H1 (cell line): ENCODE results near the gene GRID2. TPM values are rescaled to one million over a fixed set of nuclear protein-coding genes. Genes with fewer than 3 reads are reported as not detected.

Experiments used
- BCL11A ChIP-seq, 2 experiments: IDR thresholded peaks; one replicate each; pipeline ENCODE4 v1.6.1; 2011; ENCODE audit warnings: low read depth in 2 of 2, low read length in 2 of 2, mild to moderate bottlenecking in 2 of 2
- CHD1 ChIP-seq: IDR thresholded peaks from 2 replicates; pipeline ENCODE4 v1.6.1; 2012; ENCODE audit warnings: low read depth, low read length, improper control_type of control experiment
- CTBP2 ChIP-seq: IDR thresholded peaks from 2 replicates; pipeline ENCODE4 v1.7.0; 2011; ENCODE audit warnings: borderline replicate concordance, mild to moderate bottlenecking, moderate library complexity, mixed read lengths, low read length; ENCODE audit not compliant: insufficient read depth, insufficient read length
- polyA plus RNA-seq, 7 experiments: library from polyadenylated mRNA; depleted of rRNA in 3 of 7; stranded (reverse) in 5 of 7; unstranded in 2 of 7; fragments of >200 nt in 5 of 7; fragments of 200-250 nt in 2 of 7; gene quantifications; 1 replicate in 5 of 7; 2 replicates in 1 of 7; 4 replicates in 1 of 7; pipeline versions ENCODE4 v1.2.1 to v1.2.3, GENCODE V29; 2011 to 2013; ENCODE audit warnings: missing spikeins in 2 of 7, mixed read lengths in 2 of 7
- total RNA-seq: library from RNA; stranded (reverse); fragmentation: NEBNext Ultra II Directional; extraction: Animal tissue kit (Norgen Biotek cat#: 25700); gene quantifications from 2 replicates; pipeline ENCODE4 v1.2.1, GENCODE V29; 2021
- TF ChIP-seq, protein P1 (sequence below): IDR thresholded peaks from 2 replicates; pipeline ENCODE4 v1.6.1; 2012; ENCODE audit warnings: low read length, inconsistent platforms

Gene GRID2
- total and polyA plus RNA-seq, 2 of the 8 experiments (the other 6 are each of a cell fraction or from before 2014, with no cell fraction given), result 31.1 to 81.9 TPM

DNA sequence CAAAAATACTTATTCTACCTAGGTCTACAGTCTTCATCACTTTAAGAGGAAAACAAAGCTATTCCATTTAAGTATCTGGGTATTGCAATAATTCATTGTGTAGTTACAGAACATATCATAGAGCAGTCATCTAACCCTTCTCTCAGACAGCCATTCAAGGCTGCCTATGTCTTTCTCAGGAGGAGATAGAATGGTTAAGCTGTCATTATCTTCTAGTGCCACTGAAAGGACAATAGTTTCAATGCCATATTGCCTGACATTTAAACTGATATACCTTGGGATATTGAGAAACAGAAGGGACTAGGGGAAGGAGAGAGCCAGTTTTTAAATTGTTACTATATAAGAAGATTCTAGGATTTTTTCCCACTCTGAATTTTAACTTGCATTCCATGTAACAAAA lies 527.0 kb downstream of the GRID2 start (continued):
- TF ChIP-seq CTBP2, result no peak
- no peak for TF ChIP-seq CHD1
- TF ChIP-seq, protein P1, sequence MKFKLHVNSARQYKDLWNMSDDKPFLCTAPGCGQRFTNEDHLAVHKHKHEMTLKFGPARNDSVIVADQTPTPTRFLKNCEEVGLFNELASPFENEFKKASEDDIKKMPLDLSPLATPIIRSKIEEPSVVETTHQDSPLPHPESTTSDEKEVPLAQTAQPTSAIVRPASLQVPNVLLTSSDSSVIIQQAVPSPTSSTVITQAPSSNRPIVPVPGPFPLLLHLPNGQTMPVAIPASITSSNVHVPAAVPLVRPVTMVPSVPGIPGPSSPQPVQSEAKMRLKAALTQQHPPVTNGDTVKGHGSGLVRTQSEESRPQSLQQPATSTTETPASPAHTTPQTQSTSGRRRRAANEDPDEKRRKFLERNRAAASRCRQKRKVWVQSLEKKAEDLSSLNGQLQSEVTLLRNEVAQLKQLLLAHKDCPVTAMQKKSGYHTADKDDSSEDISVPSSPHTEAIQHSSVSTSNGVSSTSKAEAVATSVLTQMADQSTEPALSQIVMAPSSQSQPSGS, result no peak
- no peak for TF ChIP-seq BCL11A (IDR thresholded peaks at IDR 0.05; ENCODE audit: low read depth in 2 of 2, low read length in 2 of 2)
